ENCODE measurements around the gene SLC26A11.
"Not testable (repeated sequence)": the region's sequence is repeated elsewhere in the genome, so short reads cannot be mapped to it uniquely, and the experiment has no call there.

The SLC26A11 gene

DNA sequence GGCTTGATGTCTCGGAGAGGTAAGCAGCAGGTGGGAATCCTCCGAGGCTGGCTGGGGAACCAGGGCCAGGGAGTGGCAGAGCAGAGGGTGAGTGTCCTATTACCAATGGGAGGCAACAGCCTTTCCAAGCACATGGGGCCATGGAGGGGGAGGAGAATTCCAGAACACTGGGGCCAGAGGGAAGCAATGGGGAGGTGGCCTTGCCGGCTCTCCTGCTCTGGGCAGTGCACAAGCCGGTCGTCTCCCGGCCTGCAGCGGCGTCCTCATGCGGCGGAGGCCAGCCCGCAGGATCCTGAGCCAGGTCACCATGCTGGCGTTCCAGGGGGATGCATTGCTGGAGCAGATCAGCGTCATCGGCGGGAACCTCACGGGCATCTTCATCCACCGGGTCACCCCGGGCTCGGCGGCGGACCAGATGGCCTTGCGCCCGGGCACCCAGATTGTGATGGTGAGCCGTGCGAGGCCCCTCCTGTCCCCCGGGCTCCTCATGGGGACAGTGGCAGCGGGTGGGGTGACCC is 22.0 kb upstream of the SLC26A11 start:
- no peak for DNase-seq

DNA sequence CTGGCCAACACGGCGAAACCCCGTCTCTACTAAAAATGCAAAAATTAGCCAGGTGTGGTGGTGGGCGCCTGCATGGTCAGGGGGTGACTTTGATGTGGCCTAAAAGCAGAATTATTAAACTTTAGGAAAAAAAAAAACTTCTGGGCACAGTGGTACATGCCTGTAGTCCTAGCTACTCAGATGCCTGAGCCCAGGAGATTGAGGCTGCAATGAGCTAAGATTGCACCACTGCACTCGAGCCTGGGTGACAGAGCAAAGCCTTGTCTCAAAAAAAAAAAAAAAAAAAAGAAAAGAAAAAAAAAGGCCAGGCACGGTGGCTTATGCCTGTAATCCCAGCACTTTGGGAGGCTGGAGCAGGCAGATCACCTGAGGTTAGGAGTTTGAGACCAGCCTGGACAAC is 20.9 kb upstream of the SLC26A11 start:
- DNase-seq, result not testable (repeated sequence)

GRCh38 chr17:80201446-80201845 is 18.8 kb upstream of the SLC26A11 start:
- no peak for DNase-seq

DNA sequence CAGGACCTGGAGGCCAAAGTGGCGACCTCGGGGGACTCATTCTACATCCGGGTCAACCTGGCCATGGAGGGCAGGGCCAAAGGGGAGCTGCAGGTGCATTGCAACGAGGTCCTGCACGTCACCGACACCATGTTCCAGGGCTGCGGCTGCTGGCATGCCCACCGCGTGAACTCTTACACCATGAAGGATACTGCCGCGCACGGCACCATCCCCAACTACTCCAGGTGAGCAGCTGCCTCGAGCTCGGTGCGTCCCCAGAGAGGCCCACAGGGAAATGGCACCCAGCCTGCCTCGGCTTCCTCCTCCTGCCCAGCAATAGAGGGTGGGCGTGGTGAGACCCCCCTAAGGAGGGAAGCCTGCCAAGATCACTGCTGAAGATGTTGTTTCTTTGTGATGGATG is 18.0 kb upstream of the SLC26A11 start:
- no peak for DNase-seq

- no peak for DNase-seq
Observed at GRCh38 chr17:80203471-80203963, 16.7 kb upstream of the SLC26A11 start.

DNA sequence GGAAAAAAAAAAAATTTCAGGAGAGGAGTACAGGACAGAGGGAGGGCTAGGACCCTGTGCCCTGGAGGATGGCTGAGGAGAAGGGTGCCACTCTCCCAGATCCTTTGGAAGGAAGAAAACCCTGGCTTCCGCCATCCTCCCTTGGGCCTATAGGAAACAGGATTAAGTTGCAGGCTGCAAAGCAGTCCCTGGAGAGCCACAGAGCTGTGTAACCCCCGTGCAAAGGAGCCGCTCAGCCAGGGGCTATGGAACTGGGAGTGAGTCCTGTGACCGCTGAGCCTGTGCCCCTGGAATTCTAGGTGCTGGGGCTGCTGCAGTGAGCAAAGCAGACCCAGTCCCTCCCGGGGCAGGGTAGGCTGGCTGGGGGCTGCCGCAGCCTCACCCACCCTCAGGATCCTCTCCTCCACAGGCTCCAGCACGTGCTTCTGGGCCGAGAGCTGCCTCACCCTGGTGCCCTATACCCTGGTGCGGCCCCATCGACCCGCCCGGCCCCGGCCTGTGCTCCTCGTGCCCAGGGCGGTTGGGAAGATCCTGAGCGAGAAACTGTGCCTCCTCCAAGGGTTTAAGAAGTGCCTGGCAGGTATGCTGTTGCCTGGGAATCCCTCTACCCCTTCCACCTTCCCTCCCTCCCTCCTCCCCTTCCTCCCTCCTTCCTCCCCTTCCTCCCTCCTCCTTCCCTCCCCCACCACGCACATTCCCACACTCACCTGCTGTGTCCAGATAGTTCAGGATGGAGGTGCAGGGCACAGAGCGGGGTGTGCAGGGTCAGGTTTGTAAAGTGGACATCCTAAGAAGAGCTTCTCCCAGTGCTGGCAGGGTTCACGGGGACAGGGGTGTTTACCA is 15.4 kb upstream of the SLC26A11 start:
- DNase-seq, result no peak

- DNase-seq, result no peak
Observed at GRCh38 chr17:80205811-80206210, 14.4 kb upstream of the SLC26A11 start.

- DNase-seq, result no peak
Observed at GRCh38 chr17:80208050-80208449, 12.2 kb upstream of the SLC26A11 start.

- no peak for DNase-seq
Observed at GRCh38 chr17:80209765-80210164, 10.5 kb upstream of the SLC26A11 start.

DNA sequence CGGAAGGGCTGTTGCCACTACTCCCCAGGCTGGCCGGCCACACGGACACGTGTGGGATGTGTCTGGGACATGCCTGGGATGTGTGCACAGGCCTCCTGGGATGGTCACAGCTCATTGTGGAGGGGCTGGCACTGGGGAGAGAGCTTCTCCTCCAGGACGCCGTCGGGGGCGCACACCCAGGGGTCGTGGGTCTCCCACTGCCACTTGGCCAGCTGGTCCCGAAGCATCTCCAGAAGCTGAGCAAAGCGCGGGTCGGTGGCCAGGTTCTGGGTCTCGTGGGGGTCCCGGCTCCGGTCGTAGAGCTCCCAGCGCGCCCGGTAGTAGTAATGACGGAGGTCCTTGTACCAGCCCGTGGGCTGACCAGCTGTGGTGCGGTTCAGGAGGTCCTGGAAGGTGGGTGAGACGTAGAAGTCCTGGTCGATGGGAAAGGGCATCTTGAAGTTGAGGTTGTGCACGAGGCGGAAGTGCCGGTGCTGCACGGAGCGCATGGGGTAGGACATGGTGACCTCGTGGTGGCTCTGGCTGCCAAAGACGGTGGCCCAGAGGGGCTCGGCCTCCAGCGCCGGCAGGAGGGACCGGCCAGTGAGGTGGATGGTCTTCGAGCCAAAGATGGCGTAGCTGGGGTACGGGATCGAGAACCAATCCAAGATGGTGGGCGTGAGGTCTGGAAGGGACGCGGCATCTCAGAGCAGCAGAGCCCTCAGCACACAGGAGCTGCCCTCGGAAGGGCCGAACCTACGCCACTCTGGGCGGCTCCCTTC is 9.7 kb upstream of the SLC26A11 start:
- DNase-seq, result no peak

DNA sequence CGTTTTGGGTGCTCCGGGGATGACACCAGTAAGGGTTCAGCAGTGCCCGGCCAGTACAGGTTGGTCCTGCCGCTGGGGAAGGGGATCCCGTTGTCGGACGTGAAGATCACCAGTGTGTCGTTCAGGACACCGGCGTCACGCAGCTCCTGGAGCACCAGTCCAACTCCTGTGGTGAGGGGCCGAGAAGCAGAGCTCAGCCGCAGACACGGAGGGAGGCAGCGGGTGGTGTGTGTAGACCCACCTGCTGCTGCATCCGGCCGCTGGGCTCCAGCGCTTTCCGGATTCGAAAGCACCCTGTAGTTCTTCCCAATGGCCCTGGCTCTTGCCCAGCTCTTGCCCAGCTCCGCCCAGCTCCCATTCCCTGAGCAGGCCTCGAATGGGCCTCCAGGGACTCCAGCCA is 8.1 kb upstream of the SLC26A11 start:
- no peak for DNase-seq

- DNase-seq, result no peak
Observed at GRCh38 chr17:80212511-80212910, 7.7 kb upstream of the SLC26A11 start.

- no peak for DNase-seq
Observed at GRCh38 chr17:80212962-80213642, 7.1 kb upstream of the SLC26A11 start.

- no peak for DNase-seq
Observed at GRCh38 chr17:80213643-80213975, 6.6 kb upstream of the SLC26A11 start.

DNA sequence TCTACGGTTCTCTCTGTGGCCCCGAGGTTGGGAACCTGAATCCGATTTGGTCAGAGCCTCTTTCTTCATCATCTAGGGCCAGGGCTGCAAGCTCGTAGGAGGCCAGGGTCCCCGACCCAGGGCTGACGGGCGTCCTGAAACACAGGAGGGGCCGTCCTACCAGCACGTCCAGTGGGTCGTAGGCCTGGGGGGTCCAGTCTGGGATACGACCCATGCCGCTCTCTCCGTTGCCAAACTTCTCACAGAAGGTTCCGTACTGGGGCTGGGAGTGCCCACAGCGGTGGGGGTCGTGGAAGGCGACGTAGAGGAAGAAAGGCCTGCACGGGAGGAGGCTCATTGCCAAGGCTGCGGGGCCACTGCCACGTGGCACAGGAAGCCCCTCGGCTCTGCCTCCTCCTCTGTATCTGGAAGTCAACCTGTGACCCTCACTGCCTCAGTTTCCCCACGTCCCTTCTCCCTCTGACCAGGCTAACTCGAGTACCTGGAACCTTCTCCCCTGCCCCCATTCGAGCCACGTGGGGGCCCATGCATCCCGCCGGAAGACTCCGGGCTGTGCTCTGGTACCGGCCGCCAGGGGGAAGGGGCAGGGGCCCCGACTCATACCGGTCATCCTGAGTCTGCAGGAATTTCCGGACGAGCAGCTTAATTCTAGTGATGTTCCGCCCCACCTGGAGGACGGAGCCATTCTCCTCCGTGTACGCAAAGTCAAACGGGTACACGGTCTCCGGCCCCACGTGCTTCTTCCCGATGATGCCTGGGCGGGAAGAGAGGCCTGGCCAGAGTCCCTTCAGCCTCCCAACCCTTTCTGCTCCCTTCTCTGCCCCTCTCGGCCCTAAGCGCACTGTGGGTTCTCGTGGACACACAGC is 6.0 kb upstream of the SLC26A11 start:
- DNase-seq, result no peak

GRCh38 chr17:80214878-80215210 is 5.4 kb upstream of the SLC26A11 start:
- no peak for DNase-seq

DNA sequence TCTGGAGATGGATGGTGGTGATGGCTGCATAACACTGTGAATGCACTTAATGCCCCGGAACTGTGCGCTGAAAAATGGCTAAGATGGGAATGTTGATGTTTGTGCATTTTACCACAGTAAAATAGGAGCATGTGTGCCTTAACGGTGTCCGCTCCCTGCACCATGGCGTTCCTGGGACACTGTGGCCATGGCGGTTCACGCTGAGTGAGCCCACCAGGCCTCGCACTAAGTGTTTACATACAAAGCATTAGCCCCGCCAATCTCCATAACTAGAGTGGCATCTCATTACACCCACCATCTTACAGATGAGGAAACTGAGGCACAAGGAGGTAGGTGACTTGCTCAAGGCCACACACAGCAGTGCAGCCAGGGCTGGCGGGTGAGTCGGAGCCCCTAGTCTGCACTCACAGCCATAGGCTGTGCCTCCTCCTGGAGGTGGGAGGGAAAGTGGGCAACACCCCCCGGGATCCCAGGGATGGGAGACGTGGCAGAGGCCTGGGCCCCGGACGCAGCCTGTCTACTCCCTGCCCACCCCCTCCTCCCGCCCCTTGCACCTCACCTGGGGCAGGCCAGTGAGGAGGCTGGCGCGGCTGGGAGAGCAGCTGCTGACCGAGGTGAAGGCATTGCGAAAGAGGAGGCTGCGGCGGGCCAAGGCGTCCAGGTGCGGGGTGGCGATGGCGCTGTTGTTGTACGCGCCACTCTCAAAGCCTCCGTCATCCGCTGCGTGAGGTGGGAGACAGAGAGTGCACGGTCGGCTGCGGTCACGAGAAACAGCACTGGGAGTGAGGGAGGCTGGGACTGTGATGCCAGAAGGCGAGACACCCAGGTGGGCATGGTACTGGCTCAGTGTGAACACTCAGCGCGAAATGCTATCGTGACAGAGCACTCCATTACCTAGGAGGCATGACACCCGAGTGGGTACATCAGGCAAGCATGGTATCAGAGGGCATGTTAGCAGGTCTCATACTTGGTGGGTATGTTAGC is 3.5 kb upstream of the SLC26A11 start:
- DNase-seq, result no peak

GRCh38 chr17:80217703-80218362 is 2.4 kb upstream of the SLC26A11 start:
- DNase-seq, result no peak

DNA sequence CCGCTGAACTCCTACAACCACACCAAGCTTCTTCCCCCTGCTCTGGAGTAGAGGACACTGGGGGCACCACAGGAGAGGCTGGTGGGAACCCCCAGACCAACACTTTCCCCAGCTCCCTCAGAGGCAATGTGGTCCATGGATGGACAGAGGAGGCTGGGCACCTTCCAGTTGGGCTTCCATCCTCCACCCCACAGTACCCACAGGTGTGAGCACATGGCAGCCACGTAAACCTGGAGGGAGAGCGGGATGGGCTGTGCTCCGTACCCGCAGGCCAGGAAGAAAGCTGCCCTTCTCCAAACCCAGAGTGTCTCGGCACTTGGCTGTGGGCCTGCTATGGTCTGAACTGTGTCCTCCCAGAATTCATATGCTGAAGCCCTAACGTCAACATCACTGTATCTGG is 1.8 kb upstream of the SLC26A11 start:
- DNase-seq, result no peak

DNA sequence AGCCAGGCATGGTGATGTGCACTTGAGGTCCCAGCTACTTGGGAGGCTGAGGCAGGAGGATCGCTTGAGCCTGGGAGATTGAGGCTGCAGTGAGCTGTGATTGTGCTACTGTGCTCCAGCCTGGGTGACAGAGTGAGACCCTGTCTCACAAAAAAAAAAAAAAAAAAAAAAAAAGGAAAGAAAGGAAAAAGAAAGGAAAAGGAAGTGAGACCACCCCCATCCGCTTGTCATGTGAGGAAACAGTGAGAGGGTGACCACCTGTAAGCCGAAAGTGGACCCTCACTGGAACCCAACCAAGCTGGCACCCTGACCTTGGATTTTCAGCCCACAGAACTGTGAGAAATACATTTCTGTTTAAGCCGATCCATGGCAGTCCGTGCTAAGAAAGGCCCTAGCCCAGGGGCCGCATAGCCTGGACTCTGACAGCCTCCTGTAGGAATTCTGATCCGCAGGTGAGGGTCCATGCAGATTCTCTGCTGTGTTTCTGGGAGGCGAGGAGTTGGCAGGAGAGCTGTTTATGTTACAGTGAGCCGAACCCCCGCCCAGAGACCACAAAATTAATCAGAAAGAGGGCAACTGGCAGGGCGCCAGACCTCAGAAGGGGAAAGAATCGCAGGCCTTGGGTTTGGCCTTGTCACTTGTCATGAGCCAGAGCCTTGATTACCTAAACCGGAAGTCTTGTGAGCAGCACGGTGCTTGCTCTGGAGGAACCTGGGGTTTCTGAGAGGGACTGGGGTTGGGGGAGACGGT is 1.0 kb upstream of the SLC26A11 start:
- peak; percentile 93 for DNase-seq

Measured in activated CD4-positive, alpha-beta T cell treated with anti-CD3 and anti-CD28 coated beads, Interleukin-10, Interleukin-2, amounts not matched to agents 100 ng/mL and 50 ng/mL, durations not matched to agents 16 hours and 8 hours (primary cell).